ENCODE results near the gene UBE2R2.

- TF ChIP-seq, protein P1, sequence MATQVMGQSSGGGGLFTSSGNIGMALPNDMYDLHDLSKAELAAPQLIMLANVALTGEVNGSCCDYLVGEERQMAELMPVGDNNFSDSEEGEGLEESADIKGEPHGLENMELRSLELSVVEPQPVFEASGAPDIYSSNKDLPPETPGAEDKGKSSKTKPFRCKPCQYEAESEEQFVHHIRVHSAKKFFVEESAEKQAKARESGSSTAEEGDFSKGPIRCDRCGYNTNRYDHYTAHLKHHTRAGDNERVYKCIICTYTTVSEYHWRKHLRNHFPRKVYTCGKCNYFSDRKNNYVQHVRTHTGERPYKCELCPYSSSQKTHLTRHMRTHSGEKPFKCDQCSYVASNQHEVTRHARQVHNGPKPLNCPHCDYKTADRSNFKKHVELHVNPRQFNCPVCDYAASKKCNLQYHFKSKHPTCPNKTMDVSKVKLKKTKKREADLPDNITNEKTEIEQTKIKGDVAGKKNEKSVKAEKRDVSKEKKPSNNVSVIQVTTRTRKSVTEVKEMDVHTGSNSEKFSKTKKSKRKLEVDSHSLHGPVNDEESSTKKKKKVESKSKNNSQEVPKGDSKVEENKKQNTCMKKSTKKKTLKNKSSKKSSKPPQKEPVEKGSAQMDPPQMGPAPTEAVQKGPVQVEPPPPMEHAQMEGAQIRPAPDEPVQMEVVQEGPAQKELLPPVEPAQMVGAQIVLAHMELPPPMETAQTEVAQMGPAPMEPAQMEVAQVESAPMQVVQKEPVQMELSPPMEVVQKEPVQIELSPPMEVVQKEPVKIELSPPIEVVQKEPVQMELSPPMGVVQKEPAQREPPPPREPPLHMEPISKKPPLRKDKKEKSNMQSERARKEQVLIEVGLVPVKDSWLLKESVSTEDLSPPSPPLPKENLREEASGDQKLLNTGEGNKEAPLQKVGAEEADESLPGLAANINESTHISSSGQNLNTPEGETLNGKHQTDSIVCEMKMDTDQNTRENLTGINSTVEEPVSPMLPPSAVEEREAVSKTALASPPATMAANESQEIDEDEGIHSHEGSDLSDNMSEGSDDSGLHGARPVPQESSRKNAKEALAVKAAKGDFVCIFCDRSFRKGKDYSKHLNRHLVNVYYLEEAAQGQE (tag by site-specific recombination; IDR thresholded peaks at IDR 0.05), result no peak
- no peak for TF ChIP-seq ZNF558 (tag by site-specific recombination; IDR thresholded peaks at IDR 0.05)
- TF ChIP-seq CTCF (tag by site-specific recombination; IDR thresholded peaks at IDR 0.05), result no peak
- TF ChIP-seq ZNF707 (tag by site-specific recombination; IDR thresholded peaks at IDR 0.05), result no peak
- no peak for TF ChIP-seq SP2 (tag by site-specific recombination; IDR thresholded peaks at IDR 0.05)
Observed at GRCh38 chr9:33815781-33816180, 1.2 kb upstream of the UBE2R2 start.
